Epithelial cell of proximal tubule (primary cell): ENCODE measurements around the gene ZCCHC14. TPM values are rescaled to one million over a fixed set of nuclear protein-coding genes. Genes with fewer than 3 reads are reported as not detected.

Experiments
- DNase-seq: peaks from one replicate; pipeline ENCODE4 v3.0.0-alpha.2; 2011; ENCODE audit warnings: low read depth
- H3K4me3 ChIP-seq: 2 replicates; pipeline ENCODE4 v1.5.1; 2011; ENCODE audit warnings: low read depth, mild to moderate bottlenecking, low read length
- total RNA-seq: library from RNA; depleted of rRNA; stranded (reverse); fragments of >200 nt; gene quantifications from 2 replicates; pipeline ENCODE4 v1.2.3, GENCODE V29; 2015
- TF ChIP-seq, protein P1 (sequence below): conservative IDR thresholded peaks from 2 replicates; pipeline ENCODE4 v1.5.1; 2012; ENCODE audit warnings: low read depth, mild to moderate bottlenecking, low read length

The ZCCHC14 gene
- total RNA-seq, 1 donor from 2014 or later, result 11.8 TPM

DNA sequence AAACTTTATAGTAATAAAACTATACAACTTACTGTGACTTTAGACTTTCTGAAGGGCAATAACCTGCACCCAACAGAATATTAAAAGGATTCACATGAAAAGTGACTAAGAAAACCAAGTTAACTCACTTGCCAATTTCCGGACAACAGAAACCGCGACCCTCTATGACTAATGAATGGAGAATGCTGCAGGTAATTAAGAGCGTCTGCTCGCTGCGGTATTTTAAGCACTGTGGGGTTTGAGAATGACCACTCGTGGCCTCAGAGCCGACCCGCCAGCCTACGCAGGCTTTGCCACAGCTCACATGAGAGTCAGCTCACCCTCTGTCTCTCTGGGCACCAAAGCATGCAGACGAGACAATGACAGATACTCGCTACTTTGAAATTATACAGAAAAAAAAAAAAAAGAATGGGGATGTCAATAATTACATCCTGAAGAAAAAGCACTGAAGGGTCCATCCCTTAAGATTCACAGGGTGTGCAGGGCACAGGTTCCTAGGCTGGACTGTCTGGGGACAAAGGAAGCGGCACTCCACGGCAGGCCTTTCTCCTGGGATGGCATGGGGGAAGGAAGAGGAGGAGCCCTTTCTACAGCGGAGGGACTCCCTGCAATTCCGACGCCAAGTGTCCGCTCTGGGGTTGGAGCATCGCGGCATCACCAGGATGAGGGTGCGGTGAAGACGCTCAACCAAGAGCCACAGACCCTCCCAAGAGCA is 35.0 kb downstream of the ZCCHC14 start:
- H3K4me3 ChIP-seq, result no peak overlapping the region
- TF ChIP-seq, protein P1, sequence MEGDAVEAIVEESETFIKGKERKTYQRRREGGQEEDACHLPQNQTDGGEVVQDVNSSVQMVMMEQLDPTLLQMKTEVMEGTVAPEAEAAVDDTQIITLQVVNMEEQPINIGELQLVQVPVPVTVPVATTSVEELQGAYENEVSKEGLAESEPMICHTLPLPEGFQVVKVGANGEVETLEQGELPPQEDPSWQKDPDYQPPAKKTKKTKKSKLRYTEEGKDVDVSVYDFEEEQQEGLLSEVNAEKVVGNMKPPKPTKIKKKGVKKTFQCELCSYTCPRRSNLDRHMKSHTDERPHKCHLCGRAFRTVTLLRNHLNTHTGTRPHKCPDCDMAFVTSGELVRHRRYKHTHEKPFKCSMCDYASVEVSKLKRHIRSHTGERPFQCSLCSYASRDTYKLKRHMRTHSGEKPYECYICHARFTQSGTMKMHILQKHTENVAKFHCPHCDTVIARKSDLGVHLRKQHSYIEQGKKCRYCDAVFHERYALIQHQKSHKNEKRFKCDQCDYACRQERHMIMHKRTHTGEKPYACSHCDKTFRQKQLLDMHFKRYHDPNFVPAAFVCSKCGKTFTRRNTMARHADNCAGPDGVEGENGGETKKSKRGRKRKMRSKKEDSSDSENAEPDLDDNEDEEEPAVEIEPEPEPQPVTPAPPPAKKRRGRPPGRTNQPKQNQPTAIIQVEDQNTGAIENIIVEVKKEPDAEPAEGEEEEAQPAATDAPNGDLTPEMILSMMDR, result no peak
- peak; percentile 99 for DNase-seq

GRCh38 chr16:87457061-87457611 is 35.7 kb downstream of the ZCCHC14 start:
- TF ChIP-seq, protein P1, result peak; percentile 5
- H3K4me3 ChIP-seq, result peak overlapping the region; percentile 23
- DNase-seq, result peak; percentile 87

- no peak overlapping the region for H3K4me3 ChIP-seq
- TF ChIP-seq, protein P1, result no peak
- DNase-seq, result no peak
These were observed 38.4 kb downstream of the ZCCHC14 start for GRCh38 chr16:87454391-87454790.

DNA sequence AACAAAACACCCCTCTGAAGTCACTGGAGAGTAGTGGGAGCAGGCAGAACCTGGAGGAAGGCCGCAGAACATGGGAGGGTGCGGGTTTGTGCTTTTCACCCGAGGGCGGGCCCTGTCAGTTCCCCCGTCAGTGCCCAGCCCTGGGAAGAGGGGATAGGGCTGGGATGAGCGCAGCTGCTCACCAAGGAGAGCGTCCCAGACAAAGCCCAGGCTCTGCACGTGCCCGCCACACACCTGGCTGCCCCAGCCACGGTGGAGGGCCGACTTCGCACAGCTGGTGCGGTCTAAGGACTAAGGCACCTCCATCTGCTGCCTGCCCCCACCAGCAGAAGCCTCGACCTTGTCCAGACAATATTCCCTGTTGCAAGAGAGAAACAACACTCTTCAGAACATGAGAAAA is 39.5 kb downstream of the ZCCHC14 start:
- TF ChIP-seq, protein P1, result no peak
- H3K4me3 ChIP-seq, result no peak overlapping the region
- no peak for DNase-seq

DNA sequence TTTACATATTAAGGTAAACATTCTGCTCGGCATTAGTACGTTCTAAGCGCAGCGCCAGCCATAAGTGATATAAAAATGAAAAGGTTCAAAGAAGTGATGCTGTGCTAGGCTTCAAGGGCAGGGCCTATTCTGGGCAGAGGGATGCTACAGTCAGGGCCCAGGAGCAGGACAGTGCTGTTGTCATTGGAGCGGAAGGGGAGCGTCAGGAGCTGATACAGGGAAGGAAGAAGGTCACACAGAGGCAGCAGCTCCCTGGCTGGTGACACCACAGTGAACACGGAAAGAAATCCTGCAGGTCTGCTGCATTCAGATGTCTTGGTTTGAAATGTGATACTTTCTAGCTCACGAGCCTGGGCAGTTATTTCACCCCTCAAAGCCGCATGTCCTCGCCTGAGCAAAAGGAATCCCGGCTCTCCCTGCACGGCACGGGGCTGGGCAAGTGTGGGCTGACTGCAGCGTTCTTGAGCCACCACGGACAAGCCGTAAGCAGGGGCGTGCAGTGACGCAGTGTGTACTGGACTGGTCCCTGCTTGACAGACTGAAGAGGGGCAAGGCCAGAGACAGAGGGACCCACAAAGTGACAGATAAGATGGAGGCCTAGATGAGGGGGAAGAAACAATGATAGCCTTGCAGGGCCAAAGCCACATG is 41.1 kb downstream of the ZCCHC14 start:
- H3K4me3 ChIP-seq, result no peak overlapping the region
- TF ChIP-seq, protein P1, result no peak
- DNase-seq, result no peak

DNA sequence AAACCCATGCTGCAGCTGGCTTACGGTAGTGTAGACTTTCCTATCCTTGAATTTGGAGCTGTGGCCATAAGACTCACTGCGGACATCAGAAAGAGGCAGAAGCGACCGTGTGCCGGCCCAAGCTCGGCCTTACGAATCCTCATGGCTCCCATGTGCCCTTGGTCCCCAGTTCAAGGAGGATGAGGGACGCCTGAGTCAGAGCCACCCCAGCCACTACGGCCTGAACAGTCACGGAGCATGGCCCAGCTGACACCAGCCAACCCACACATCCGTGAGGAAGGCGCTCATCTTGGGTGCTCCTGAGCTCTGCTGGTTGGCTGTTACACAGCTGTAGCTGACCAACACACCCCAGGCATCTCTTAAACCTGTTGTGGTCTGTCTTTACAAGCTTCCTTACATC is 44.0 kb downstream of the ZCCHC14 start:
- TF ChIP-seq, protein P1, result no peak
- no peak for DNase-seq
- no peak overlapping the region for H3K4me3 ChIP-seq
